Kidney (tissue), 14 donors: ENCODE results near the gene MBD5. TPM values are rescaled to one million over a fixed set of nuclear protein-coding genes. Genes with fewer than 3 reads are reported as not detected.

ENCODE experiments used
- DNase-seq, 5 donors: peaks; one replicate each; pipeline ENCODE4 v3.0.0-alpha.2; 2013 to 2020
- FAIRE-seq: peaks from 2 replicates; lab custom pipeline; 2012; peaks lifted over from hg19 to GRCh38; lab: Jason Lieb, UNC
- H3K27ac ChIP-seq, 2 donors: one replicate each; pipeline ENCODE4 v1.7.0; 2013; ENCODE audit warnings: low read depth in 2 of 2, low read length in 2 of 2, inconsistent platforms in 1 of 2
- H3K27me3 ChIP-seq: one replicate; pipeline ENCODE4 v1.7.1; 2013; ENCODE audit warnings: low read length, inconsistent platforms; ENCODE audit not compliant: control insufficient read depth, insufficient read depth
- H3K36me3 ChIP-seq, 3 donors: one replicate each; pipeline versions ENCODE4 v1.7.0 to v1.7.1; 2013; ENCODE audit warnings: low read length in 3 of 3, control low read depth in 1 of 3, inconsistent platforms in 1 of 3; ENCODE audit not compliant: insufficient read depth in 3 of 3, control insufficient read depth in 2 of 3
- H3K4me1 ChIP-seq, 3 donors: one replicate each; pipeline versions ENCODE4 v1.7.0 to v1.7.1; 2013; ENCODE audit warnings: low read length in 3 of 3, inconsistent platforms in 1 of 3, low read depth in 1 of 3; ENCODE audit not compliant: control insufficient read depth in 2 of 3, insufficient read depth in 2 of 3
- H3K4me3 ChIP-seq, 3 donors: one replicate each; pipeline versions ENCODE4 v1.7.0 to v1.8.1; 2013; ENCODE audit warnings: low read length in 3 of 3, control low read depth in 1 of 3, inconsistent platforms in 1 of 3
- H3K9ac ChIP-seq, 3 donors: one replicate each; pipeline versions ENCODE4 v1.7.0 to v1.7.1; 2013; ENCODE audit warnings: low read length in 3 of 3, control low read depth in 1 of 3, inconsistent platforms in 1 of 3
- H3K9me3 ChIP-seq, 3 donors: one replicate each; pipeline versions ENCODE4 v1.7.0 to v1.7.1; 2013; ENCODE audit warnings: low read length in 3 of 3, control low read depth in 1 of 3, inconsistent platforms in 1 of 3; ENCODE audit not compliant: control insufficient read depth in 2 of 3, insufficient read depth in 1 of 3
- intact Hi-C: fragments of 100-400 bp; cut with DNase I; formaldehyde crosslinking; loops from one replicate; pipeline ENCODE4 v1.11.1; 2022
- polyA plus RNA-seq: library from polyadenylated mRNA; stranded (reverse); fragments of 350-450 nt; fragmentation: Illumina TruSeq; extraction: RNeasy Lipid Tissue Mini Kit (QIAGEN cat#74804); gene quantifications from one replicate; pipeline ENCODE4 v1.2.3, GENCODE V29; 2014; ENCODE audit warnings: low read depth, low replicate concordance; ENCODE audit not compliant: insufficient read depth
- total RNA-seq: library from RNA; stranded (reverse); fragmentation: NEBNext Ultra II Directional; extraction: Animal tissue kit (Norgen Biotek cat#: 25700); gene quantifications from one replicate; pipeline ENCODE4 v1.2.1, GENCODE V29; 2021
- TF ChIP-seq, protein P1 (sequence below): IDR thresholded peaks from 3 replicates; pipeline ENCODE4 v1.5.1; 2012; ENCODE audit warnings: mild to moderate bottlenecking, moderate library complexity, borderline replicate concordance; ENCODE audit not compliant: insufficient read depth; ENCODE audit errors: extremely low read depth
- donor health status: control.
- donor health status: control.
- donor health status: control.
- donor health status: control.
- donor health status: control.
- donor health status: DM: yes; HTN: yes; CAD: no.
- donor health status: Normal renal cell carcinoma (clear cell type).

The MBD5 gene
- total and polyA plus RNA-seq, 2 donors from 2014 or later: 6.9 to 66.8 TPM

DNA sequence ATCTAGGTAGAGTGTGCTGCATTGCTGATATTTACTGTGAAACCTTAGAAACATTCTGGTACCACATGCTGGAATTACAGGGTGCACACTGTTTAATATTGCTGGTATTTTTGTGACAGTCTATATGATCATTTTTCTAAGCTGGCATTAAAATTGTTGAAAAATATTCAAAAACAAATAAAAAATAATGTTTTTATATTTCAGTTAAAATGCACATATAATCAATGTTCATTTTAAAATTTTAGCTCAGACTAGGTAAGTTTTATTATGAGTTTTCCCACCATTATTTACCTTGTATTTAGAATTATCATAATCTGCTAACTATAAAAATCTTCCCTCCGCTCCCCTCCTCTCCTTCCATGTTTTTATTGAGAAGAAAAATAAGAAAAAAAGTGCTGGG, 339.8 kb downstream of the MBD5 start:
- H3K9ac ChIP-seq: no peak overlapping the region
- H3K27ac ChIP-seq: no peak overlapping the region
- H3K27me3 ChIP-seq: no peaks in the 10 kb centered on the region
- H3K4me3 ChIP-seq: no peak overlapping the region
- FAIRE-seq: peak; percentile 38
- no peak for DNase-seq
- TF ChIP-seq, protein P1, sequence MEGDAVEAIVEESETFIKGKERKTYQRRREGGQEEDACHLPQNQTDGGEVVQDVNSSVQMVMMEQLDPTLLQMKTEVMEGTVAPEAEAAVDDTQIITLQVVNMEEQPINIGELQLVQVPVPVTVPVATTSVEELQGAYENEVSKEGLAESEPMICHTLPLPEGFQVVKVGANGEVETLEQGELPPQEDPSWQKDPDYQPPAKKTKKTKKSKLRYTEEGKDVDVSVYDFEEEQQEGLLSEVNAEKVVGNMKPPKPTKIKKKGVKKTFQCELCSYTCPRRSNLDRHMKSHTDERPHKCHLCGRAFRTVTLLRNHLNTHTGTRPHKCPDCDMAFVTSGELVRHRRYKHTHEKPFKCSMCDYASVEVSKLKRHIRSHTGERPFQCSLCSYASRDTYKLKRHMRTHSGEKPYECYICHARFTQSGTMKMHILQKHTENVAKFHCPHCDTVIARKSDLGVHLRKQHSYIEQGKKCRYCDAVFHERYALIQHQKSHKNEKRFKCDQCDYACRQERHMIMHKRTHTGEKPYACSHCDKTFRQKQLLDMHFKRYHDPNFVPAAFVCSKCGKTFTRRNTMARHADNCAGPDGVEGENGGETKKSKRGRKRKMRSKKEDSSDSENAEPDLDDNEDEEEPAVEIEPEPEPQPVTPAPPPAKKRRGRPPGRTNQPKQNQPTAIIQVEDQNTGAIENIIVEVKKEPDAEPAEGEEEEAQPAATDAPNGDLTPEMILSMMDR: no peak
- H3K4me1 ChIP-seq: no peaks in the 10 kb centered on the region
- no peaks in the 10 kb centered on the region for H3K9me3 ChIP-seq
- no peaks in the 10 kb centered on the region for H3K36me3 ChIP-seq
- intact Hi-C loops: no loop called here

DNA sequence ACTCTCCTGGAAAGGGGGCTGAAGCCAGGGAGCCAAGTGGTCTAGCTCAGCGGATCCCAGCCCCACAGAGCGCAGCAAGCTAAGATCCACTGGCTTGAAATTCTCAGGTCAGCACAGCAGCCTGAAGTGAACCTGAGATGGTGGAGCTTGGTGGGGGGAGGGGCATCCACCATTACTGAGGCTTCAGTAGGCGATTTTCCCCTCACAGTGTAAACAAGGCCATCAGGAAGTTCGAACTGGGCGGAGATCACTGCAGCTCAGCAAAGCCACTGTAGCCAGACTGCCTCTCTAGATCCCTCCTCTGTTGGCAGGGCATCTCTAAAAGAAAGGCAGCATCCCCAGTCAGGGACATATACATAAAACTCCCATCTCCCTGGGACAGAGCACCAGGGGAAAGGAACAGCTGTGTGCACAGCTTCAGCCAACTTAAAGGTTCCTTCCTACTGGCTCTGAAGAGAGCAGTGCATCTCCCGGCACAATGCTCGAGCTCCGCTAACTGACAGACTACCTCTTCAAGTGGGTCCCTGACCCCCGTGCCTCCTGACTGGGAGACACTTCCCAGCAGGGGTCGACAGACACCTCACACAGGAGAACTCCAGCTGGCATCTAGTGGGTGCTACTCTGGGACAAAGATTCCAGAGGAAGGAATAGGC, 341.4 kb downstream of the MBD5 start:
- H3K27me3 ChIP-seq: no peaks in the 10 kb centered on the region
- H3K4me1 ChIP-seq: no peaks in the 10 kb centered on the region
- H3K4me3 ChIP-seq: no peak overlapping the region
- FAIRE-seq (no peak), DNase-seq (peak in 1 of 5 donors; percentile 41)
- TF ChIP-seq, protein P1: no peak
- H3K36me3 ChIP-seq: no peaks in the 10 kb centered on the region
- H3K9ac ChIP-seq: no peak overlapping the region
- intact Hi-C loops: no loop called here
- no peak overlapping the region for H3K27ac ChIP-seq
- H3K9me3 ChIP-seq: no peaks in the 10 kb centered on the region

GRCh38 chr2:148375214-148375613, 354.3 kb downstream of the MBD5 start:
- TF ChIP-seq, protein P1: no peak
- Histone ChIP-seq H3K27me3 (no peaks in the 10 kb centered on the region), H3K9ac (no peak overlapping the region), H3K4me3 (no peak overlapping the region), H3K36me3 (no peaks in the 10 kb centered on the region), H3K27ac (no peak overlapping the region), H3K4me1 (no peaks in the 10 kb centered on the region), H3K9me3 (no peaks in the 10 kb centered on the region)
- FAIRE-seq (no peak), DNase-seq (no peak)
- intact Hi-C loops: no loop called here

GRCh38 chr2:148391324-148391723, 370.4 kb downstream of the MBD5 start:
- intact Hi-C loops: no loop called here

More at GRCh38 chr2:148391324-148391723, 370.4 kb downstream of the MBD5 start:
- Histone ChIP-seq H3K9me3 (no peaks in the 10 kb centered on the region), H3K27me3 (no peaks in the 10 kb centered on the region), H3K9ac (no peak overlapping the region), H3K27ac (no peak overlapping the region), H3K4me3 (no peak overlapping the region), H3K36me3 (no peaks in the 10 kb centered on the region), H3K4me1 (no peaks in the 10 kb centered on the region)
- FAIRE-seq (no peak), DNase-seq (no peak)
- TF ChIP-seq, protein P1: no peak
